GM19035 (cell line): ENCODE measurements around the gene SLC25A46.
"Not testable (repeated sequence)": the region's sequence is repeated elsewhere in the genome, so short reads cannot be mapped to it uniquely, and the experiment has no call there.

Source experiments
- ATAC-seq: cut with Tn5 transposase; IDR thresholded peaks from one replicate; pipeline ENCODE4 v1.9.1; 2021; ENCODE audit not compliant: unreplicated experiment

The SLC25A46 gene

GRCh38 chr5:110754181-110754580 is 15.4 kb downstream of the SLC25A46 start:
- no peak for ATAC-seq

DNA sequence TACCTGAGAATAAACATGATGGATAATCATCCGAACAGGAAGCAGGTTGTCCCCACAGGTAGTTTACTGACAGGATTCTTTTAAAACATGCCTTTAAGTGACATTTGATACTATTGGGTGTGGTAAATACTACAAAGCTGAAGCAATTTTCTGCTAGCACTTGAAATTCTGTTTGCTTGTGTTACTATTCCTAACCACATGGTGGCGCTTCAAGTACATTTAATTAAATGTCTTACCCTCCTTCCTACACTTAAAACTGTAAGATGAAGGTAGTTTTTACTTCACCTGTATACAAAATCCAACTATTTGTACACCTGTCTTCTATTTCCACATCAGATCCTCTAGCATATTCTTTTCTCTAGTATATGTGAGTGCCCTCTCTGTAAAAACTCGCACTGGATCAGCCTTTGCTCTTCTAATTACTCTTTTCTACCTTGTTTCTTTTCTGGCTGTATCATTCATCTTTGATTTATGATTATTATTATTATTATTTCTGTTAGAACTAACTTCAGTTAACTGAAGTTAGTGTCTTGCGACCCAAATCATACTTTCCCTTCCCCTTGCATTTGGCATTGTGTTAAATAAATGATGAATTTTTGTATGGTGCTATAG is 18.4 kb downstream of the SLC25A46 start:
- no peak for ATAC-seq

GRCh38 chr5:110760158-110760557 is 21.4 kb downstream of the SLC25A46 start:
- no peak for ATAC-seq

DNA sequence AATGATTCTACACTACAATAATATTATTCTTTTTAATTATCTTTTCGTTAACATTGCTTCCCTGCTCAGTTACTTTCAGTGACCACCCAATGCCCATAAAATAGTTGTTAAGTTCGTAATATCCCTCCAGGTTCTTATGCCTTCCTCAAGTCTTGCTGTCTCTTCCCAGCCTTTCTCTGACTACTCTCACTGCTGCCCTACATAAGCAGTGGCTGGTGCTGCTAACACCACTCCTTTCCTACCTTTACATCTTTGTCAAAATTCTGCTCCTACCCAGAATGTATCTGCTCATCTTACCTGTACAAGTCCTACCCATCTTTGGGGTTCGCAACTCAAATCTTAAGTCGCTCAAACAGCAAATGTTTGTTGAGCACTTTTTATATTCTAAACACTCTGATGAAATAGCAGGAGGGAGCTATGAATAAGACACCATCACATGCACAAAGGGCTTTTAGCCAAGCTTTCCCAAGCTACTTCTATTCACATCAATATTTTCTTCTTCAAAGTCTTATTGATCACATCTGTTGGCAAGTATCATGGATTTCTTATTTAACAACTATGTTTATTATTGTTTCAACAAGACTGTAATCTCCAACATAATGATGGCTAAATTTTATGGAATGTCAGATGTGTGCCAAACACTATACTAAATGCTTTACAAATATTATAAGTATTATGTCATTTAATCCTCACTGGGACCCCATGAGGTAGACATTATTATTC is 29.5 kb downstream of the SLC25A46 start:
- ATAC-seq = no peak

GRCh38 chr5:110769000-110769681 is 30.3 kb downstream of the SLC25A46 start:
- ATAC-seq = no peak

GRCh38 chr5:110770286-110770685 is 31.5 kb downstream of the SLC25A46 start:
- no peak for ATAC-seq

- ATAC-seq = no peak
Observed at GRCh38 chr5:110784901-110785300, 46.1 kb downstream of the SLC25A46 start.

DNA sequence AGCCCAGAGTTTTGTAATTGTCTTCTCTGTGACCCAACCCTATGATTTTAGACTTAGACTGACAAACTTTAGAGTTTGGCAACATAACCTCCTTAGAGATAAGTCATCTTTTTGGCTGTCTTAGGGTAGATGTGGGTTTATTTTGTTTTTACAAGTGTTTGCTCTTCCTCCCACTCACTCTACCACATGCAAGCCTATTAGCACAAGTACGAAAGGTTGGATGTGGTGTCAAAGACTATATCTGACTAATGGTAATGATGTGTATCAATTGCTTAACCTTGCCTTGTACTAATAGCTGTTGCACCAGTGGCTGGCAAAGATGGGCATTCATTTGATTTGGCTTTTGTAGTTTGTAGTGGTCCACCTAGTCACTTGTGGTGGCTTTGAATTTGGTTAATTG is 46.5 kb downstream of the SLC25A46 start:
- ATAC-seq = no peak

DNA sequence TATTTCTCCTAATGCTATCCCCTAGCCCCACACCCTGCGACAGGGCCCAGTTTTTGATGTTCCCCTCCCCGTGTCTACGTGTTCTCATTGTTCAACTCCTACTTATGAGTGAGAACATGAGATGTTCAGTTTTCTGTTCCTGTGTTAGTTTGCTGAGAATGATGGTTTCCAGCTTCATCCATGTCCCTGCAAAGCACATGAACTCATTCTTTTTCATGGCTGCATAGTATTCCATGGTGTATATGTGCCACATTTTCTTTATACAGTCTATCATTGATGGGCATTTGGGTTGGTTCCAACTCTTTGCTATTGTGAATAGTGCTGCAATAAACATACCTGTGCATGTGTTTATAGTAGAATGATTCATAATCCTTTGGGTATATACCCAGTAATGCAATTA is 49.2 kb downstream of the SLC25A46 start:
- not testable (repeated sequence) for ATAC-seq

GRCh38 chr5:110790673-110791072 is 51.9 kb downstream of the SLC25A46 start:
- ATAC-seq = no peak

DNA sequence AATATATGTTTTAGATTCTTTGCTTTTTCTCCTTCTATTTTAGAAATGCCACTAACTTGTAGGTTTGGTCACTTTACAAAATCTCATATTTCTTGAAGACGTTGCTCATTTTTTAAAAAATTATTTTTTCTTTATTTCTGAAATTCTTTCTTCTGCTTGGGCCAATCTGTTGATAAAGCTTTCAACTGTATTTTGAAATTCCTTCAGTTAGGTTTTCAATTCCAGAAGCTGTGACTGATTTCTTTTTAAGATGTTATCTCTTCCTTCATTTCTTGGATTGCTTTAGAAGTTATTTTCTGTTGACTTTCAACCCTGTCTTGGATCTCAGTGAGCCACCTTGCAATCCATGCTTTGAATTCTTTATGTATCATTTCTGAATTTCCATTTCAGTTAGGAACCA is 64.2 kb downstream of the SLC25A46 start:
- no peak for ATAC-seq

DNA sequence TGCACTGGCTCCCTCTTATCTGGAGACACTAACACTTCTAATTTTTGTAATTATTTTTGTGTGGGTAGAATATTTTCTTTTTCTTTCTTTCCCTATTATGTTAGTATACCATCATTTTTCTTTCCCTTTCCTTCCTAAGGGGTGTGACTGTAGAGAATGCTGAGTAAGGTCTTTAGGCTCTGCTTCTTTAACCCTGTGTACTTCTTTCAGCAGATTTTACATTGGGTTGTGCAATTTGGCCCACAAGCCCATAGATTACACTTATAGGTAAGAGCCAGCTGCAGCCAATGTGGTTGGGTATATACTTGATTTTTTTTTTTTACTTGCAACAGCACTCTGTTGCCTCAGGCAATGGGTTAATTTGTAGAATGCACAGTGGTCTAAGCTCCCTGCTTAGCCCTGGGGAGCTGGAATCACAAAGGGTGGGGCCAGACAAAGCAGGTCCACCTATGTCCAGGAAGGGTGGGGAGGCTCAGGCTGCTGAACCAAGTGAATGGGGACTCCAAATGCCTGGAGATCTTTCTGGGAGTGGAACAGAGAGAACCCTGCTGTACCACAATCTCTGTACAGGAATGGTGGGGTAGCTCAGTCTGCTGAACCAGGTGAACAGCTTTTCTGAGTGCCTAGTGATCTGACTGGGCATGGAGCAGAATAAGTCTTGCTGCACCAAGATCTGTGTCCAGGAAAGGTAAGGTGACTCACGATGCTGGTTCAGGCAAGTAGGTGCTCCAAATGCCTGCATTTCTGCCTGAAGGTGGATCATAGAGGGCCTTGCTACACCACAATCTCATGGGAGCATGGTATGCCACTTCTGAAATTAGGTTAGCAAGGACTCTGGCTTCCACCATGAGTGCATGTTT is 64.9 kb downstream of the SLC25A46 start:
- ATAC-seq = no peak

GRCh38 chr5:110807169-110807568 is 68.4 kb downstream of the SLC25A46 start:
- no peak for ATAC-seq

GRCh38 chr5:110809006-110809405 is 70.2 kb downstream of the SLC25A46 start:
- ATAC-seq = no peak
